ENCODE measurements around the gene SLC1A2.

Gene SLC1A2

GRCh38 chr11:35388061-35388460 is 31.3 kb downstream of the SLC1A2 start:
- Histone ChIP-seq H3K9me3 (ENCODE audit: control insufficient read depth, insufficient read depth, low read length) (no peaks in the 10 kb centered on the region), H3K4me3 (ENCODE audit: low read depth, low read length) (no peak overlapping the region), H3K9ac (ENCODE audit: low read depth, low read length) (no peak overlapping the region), H3K4me1 (ENCODE audit: control insufficient read depth, insufficient read depth, low read length) (no peaks in the 10 kb centered on the region), H3K27me3 (ENCODE audit: control insufficient read depth, insufficient read depth, low read length) (no peaks in the 10 kb centered on the region), H3K36me3 (ENCODE audit: control insufficient read depth, insufficient read depth, low read length) (no peaks in the 10 kb centered on the region)

GRCh38 chr11:35387111-35387982 is 32.0 kb downstream of the SLC1A2 start:
- no peaks in the 10 kb centered on the region for H3K36me3 ChIP-seq (ENCODE audit: control insufficient read depth, insufficient read depth, low read length)
- no peak overlapping the region for H3K4me3 ChIP-seq (ENCODE audit: low read depth, low read length)
- no peak overlapping the region for H3K9ac ChIP-seq (ENCODE audit: low read depth, low read length)

GRCh38 chr11:35383953-35384352 is 35.4 kb downstream of the SLC1A2 start:
- Histone ChIP-seq H3K4me1 (ENCODE audit: control insufficient read depth, insufficient read depth, low read length) (no peaks in the 10 kb centered on the region), H3K9ac (ENCODE audit: low read depth, low read length) (no peak overlapping the region), H3K27me3 (ENCODE audit: control insufficient read depth, insufficient read depth, low read length) (no peaks in the 10 kb centered on the region), H3K36me3 (ENCODE audit: control insufficient read depth, insufficient read depth, low read length) (no peaks in the 10 kb centered on the region), H3K9me3 (ENCODE audit: control insufficient read depth, insufficient read depth, low read length) (no peaks in the 10 kb centered on the region), H3K4me3 (ENCODE audit: low read depth, low read length) (no peak overlapping the region)

More at GRCh38 chr11:35387111-35387982, 32.0 kb downstream of the SLC1A2 start:
- H3K27me3 ChIP-seq (ENCODE audit: control insufficient read depth, insufficient read depth, low read length), result no peaks in the 10 kb centered on the region
- no peaks in the 10 kb centered on the region for H3K9me3 ChIP-seq (ENCODE audit: control insufficient read depth, insufficient read depth, low read length)
- no peaks in the 10 kb centered on the region for H3K4me1 ChIP-seq (ENCODE audit: control insufficient read depth, insufficient read depth, low read length)

- Histone ChIP-seq H3K27me3 (ENCODE audit: control insufficient read depth, insufficient read depth, low read length) (no peaks in the 10 kb centered on the region), H3K36me3 (ENCODE audit: control insufficient read depth, insufficient read depth, low read length) (no peaks in the 10 kb centered on the region), H3K4me3 (ENCODE audit: low read depth, low read length) (no peak overlapping the region), H3K9ac (ENCODE audit: low read depth, low read length) (no peak overlapping the region), H3K9me3 (ENCODE audit: control insufficient read depth, insufficient read depth, low read length) (no peaks in the 10 kb centered on the region), H3K4me1 (ENCODE audit: control insufficient read depth, insufficient read depth, low read length) (no peaks in the 10 kb centered on the region)
Observed at GRCh38 chr11:35381709-35382322, 37.5 kb downstream of the SLC1A2 start.

DNA sequence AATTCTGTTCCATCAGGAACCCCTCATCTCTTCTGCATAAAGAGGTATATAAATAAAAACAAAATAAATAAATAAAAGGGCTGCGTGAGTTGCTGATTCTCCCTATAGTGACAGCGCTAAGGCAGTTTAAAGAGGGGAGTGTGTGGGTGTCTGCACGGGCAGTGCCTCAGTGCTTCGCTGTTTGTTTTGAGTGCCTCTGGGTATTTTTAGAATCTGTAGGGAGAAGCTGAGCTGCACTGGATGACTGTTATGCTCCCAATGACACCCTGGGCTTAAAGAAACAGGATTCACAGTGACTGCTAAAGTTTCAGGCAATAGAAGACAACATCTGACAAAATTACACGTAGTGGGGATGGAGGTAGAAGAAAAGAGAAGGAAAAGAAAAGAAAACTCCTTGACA is 38.8 kb downstream of the SLC1A2 start:
- no peak overlapping the region for H3K9ac ChIP-seq (ENCODE audit: low read depth, low read length)
- no peaks in the 10 kb centered on the region for H3K4me1 ChIP-seq (ENCODE audit: control insufficient read depth, insufficient read depth, low read length)
- no peaks in the 10 kb centered on the region for H3K9me3 ChIP-seq (ENCODE audit: control insufficient read depth, insufficient read depth, low read length)
- no peaks in the 10 kb centered on the region for H3K36me3 ChIP-seq (ENCODE audit: control insufficient read depth, insufficient read depth, low read length)
- no peak overlapping the region for H3K4me3 ChIP-seq (ENCODE audit: low read depth, low read length)
- no peaks in the 10 kb centered on the region for H3K27me3 ChIP-seq (ENCODE audit: control insufficient read depth, insufficient read depth, low read length)

GRCh38 chr11:35377262-35377661 is 42.1 kb downstream of the SLC1A2 start:
- H3K4me1 ChIP-seq (ENCODE audit: control insufficient read depth, insufficient read depth, low read length), result no peaks in the 10 kb centered on the region
- H3K27me3 ChIP-seq (ENCODE audit: control insufficient read depth, insufficient read depth, low read length), result no peaks in the 10 kb centered on the region
- no peak overlapping the region for H3K4me3 ChIP-seq (ENCODE audit: low read depth, low read length)
- H3K36me3 ChIP-seq (ENCODE audit: control insufficient read depth, insufficient read depth, low read length), result no peaks in the 10 kb centered on the region
- no peaks in the 10 kb centered on the region for H3K9me3 ChIP-seq (ENCODE audit: control insufficient read depth, insufficient read depth, low read length)
- no peak overlapping the region for H3K9ac ChIP-seq (ENCODE audit: low read depth, low read length)

- Histone ChIP-seq H3K4me3 (ENCODE audit: low read depth, low read length) (no peak overlapping the region), H3K27me3 (ENCODE audit: control insufficient read depth, insufficient read depth, low read length) (no peaks in the 10 kb centered on the region), H3K9me3 (ENCODE audit: control insufficient read depth, insufficient read depth, low read length) (no peaks in the 10 kb centered on the region), H3K4me1 (ENCODE audit: control insufficient read depth, insufficient read depth, low read length) (no peaks in the 10 kb centered on the region), H3K9ac (ENCODE audit: low read depth, low read length) (no peak overlapping the region), H3K36me3 (ENCODE audit: control insufficient read depth, insufficient read depth, low read length) (no peaks in the 10 kb centered on the region)
Observed at GRCh38 chr11:35376613-35377012, 42.7 kb downstream of the SLC1A2 start.

DNA sequence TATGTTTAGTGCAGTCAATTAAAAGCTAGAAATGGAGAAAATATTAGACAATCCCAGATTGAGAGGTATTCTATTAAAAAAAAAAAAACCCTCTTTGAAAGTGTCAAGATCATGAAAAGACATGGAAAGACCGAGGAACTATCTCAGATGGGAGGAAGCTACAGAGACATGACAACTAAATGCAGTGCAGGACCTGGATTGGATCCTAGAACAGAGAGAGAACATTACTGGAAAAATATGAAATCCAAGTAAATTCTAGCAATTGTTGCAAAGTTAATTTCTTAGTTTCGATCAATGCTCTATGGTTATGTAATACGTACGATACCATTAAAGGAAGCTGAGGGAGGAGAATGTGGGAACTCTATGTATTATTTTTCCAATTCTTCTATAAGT is 43.2 kb downstream of the SLC1A2 start:
- Histone ChIP-seq H3K4me3 (ENCODE audit: low read depth, low read length) (no peak overlapping the region), H3K4me1 (ENCODE audit: control insufficient read depth, insufficient read depth, low read length) (no peaks in the 10 kb centered on the region), H3K9me3 (ENCODE audit: control insufficient read depth, insufficient read depth, low read length) (no peaks in the 10 kb centered on the region), H3K36me3 (ENCODE audit: control insufficient read depth, insufficient read depth, low read length) (no peaks in the 10 kb centered on the region), H3K27me3 (ENCODE audit: control insufficient read depth, insufficient read depth, low read length) (no peaks in the 10 kb centered on the region), H3K9ac (ENCODE audit: low read depth, low read length) (no peak overlapping the region)

GRCh38 chr11:35375332-35376117 is 43.8 kb downstream of the SLC1A2 start:
- H3K4me1 ChIP-seq (ENCODE audit: control insufficient read depth, insufficient read depth, low read length), result no peaks in the 10 kb centered on the region
- H3K4me3 ChIP-seq (ENCODE audit: low read depth, low read length), result no peak overlapping the region
- no peaks in the 10 kb centered on the region for H3K9me3 ChIP-seq (ENCODE audit: control insufficient read depth, insufficient read depth, low read length)
- no peak overlapping the region for H3K9ac ChIP-seq (ENCODE audit: low read depth, low read length)
- H3K36me3 ChIP-seq (ENCODE audit: control insufficient read depth, insufficient read depth, low read length), result no peaks in the 10 kb centered on the region
- H3K27me3 ChIP-seq (ENCODE audit: control insufficient read depth, insufficient read depth, low read length), result no peaks in the 10 kb centered on the region

- H3K9me3 ChIP-seq (ENCODE audit: control insufficient read depth, insufficient read depth, low read length), result no peaks in the 10 kb centered on the region
- no peaks in the 10 kb centered on the region for H3K4me1 ChIP-seq (ENCODE audit: control insufficient read depth, insufficient read depth, low read length)
- H3K27me3 ChIP-seq (ENCODE audit: control insufficient read depth, insufficient read depth, low read length), result no peaks in the 10 kb centered on the region
- H3K9ac ChIP-seq (ENCODE audit: low read depth, low read length), result no peak overlapping the region
- H3K36me3 ChIP-seq (ENCODE audit: control insufficient read depth, insufficient read depth, low read length), result no peaks in the 10 kb centered on the region
- no peak overlapping the region for H3K4me3 ChIP-seq (ENCODE audit: low read depth, low read length)
Observed at GRCh38 chr11:35373284-35373933, 45.9 kb downstream of the SLC1A2 start.

DNA sequence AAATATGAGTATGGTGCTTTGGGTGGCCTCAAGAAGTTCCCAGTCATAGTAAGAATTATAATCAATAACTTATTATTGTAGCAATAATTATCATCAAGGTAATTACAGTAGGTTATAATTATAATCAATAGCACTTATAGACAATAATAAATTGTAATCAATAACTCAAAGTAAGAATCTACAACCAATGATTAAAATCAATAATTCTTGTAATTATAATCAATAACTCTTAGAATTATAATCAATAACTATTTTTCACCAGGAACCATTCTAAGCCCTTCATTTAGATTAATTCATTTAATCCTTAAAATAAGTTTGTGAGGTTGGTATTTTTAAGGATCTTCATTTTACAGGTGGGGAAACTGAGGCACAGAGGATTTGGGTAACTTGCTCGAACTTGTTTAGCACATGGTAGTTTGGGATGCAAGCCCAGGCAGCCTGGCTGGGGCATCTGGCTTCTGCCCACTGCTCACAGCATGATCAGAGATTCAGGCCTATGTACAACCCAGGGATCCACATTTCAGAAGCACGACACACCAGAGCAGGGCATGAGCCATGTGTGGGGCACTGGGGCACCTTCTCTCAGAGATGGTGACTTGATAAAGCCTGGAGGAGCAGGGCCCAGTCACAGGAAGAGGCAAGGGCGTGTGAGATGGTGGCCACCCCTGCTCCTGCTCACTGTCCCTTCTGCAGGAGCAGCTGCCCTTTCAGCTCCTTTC is 46.6 kb downstream of the SLC1A2 start:
- H3K9me3 ChIP-seq (ENCODE audit: control insufficient read depth, insufficient read depth, low read length), result no peaks in the 10 kb centered on the region
- no peaks in the 10 kb centered on the region for H3K4me1 ChIP-seq (ENCODE audit: control insufficient read depth, insufficient read depth, low read length)
- H3K4me3 ChIP-seq (ENCODE audit: low read depth, low read length), result no peak overlapping the region
- no peaks in the 10 kb centered on the region for H3K27me3 ChIP-seq (ENCODE audit: control insufficient read depth, insufficient read depth, low read length)
- no peaks in the 10 kb centered on the region for H3K36me3 ChIP-seq (ENCODE audit: control insufficient read depth, insufficient read depth, low read length)
- H3K9ac ChIP-seq (ENCODE audit: low read depth, low read length), result no peak overlapping the region

All from iPS-15b (cell line).